Fibroblast of skin of left biceps (primary cell): ENCODE measurements around the gene BCL6B.
A peak's percentile ranks its signal among the peaks of the same experiment; 100 is the strongest.
"Not testable (repeated sequence)": the region's sequence is repeated elsewhere in the genome, so short reads cannot be mapped to it uniquely, and the experiment has no call there.

Experiments
- DNase-seq, 2 experiments: peaks; one replicate each; pipeline ENCODE4 v3.0.0-alpha.2; 2013; ENCODE audit warnings: low read depth in 2 of 2

Gene BCL6B

GRCh38 chr17:7022781-7023571 is at the start of gene BCL6B:
Gene BCL6B, plus strand, starts transcription at chr17:7023050. Its CDS starts 622 bp downstream, at chr17:7023672.
- no peak for DNase-seq

GRCh38 chr17:6979440-6979839 is 43.4 kb upstream of the BCL6B start:
- not testable (repeated sequence) for DNase-seq

- no peak for DNase-seq
Measured at GRCh38 chr17:6981426-6981825, 41.4 kb upstream of the BCL6B start.

- no peak for DNase-seq
Measured at GRCh38 chr17:6985266-6985665, 37.6 kb upstream of the BCL6B start.

- DNase-seq, result no peak
Measured at GRCh38 chr17:6986676-6987075, 36.2 kb upstream of the BCL6B start.

GRCh38 chr17:6989779-6990178 is 33.1 kb upstream of the BCL6B start:
- DNase-seq, result no peak

- DNase-seq, result not testable (repeated sequence)
Measured at GRCh38 chr17:6993613-6994056, 29.2 kb upstream of the BCL6B start.

- no peak for DNase-seq
Measured at GRCh38 chr17:6994118-6994598, 28.7 kb upstream of the BCL6B start.

- DNase-seq, result no peak
Measured at GRCh38 chr17:6994666-6995256, 28.1 kb upstream of the BCL6B start.

GRCh38 chr17:6995500-6996255 is 27.2 kb upstream of the BCL6B start, which contains the start of gene ALOX12:
Gene ALOX12, plus strand, starts transcription at chr17:6996049. Its CDS starts 69 bp downstream, at chr17:6996118.
- DNase-seq, result no peak

GRCh38 chr17:6996256-6997011 is 26.4 kb upstream of the BCL6B start:
- DNase-seq, result no peak

- no peak for DNase-seq
Measured at GRCh38 chr17:6997171-6997570, 25.7 kb upstream of the BCL6B start.

- DNase-seq, result no peak
Measured at GRCh38 chr17:6998855-6999508, 23.9 kb upstream of the BCL6B start.

GRCh38 chr17:7001318-7001961 is 21.4 kb upstream of the BCL6B start:
- DNase-seq, result no peak

GRCh38 chr17:7002288-7003047 is 20.4 kb upstream of the BCL6B start:
- no peak for DNase-seq

- DNase-seq, result no peak
Measured at GRCh38 chr17:7003745-7004144, 19.1 kb upstream of the BCL6B start.

- peak in 1 of 2 experiments; percentile 21 for DNase-seq
Measured at GRCh38 chr17:7004398-7005253, 18.2 kb upstream of the BCL6B start.

- DNase-seq, result no peak
Measured at GRCh38 chr17:7005716-7006115, 17.1 kb upstream of the BCL6B start.

- no peak for DNase-seq
Measured at GRCh38 chr17:7007143-7007542, 15.7 kb upstream of the BCL6B start.
